Right ventricle myocardium inferior (tissue), 1 donor: ENCODE data around the gene CALD1. TPM values are rescaled to one million over a fixed set of nuclear protein-coding genes. Genes with fewer than 3 reads are reported as not detected.

Source experiments
- ATAC-seq: fragments of 200-7000 bp; cut with Tn5 transposase; one replicate; pipeline ENCODE4 v1.9.1; 2020; ENCODE audit warnings: mild to moderate bottlenecking, moderate library complexity
- DNase-seq: peaks from one replicate; pipeline ENCODE4 v3.0.0; 2021; ENCODE audit errors: missing footprints
- intact Hi-C: fragments of 100-400 bp; cut with DNase I; formaldehyde crosslinking; loops from one replicate; pipeline ENCODE4 v1.11.0; 2022
- total RNA-seq: library from RNA; stranded (reverse); fragmentation: NEBNext Ultra II Directional; extraction: Animal tissue kit (Norgen Biotek cat#: 25700); gene quantifications from one replicate; pipeline ENCODE4 v1.2.1, GENCODE V29; 2021
- donor health status: DM: no; HTN: yes; CAD: no; lungs with severe emphysema.

The CALD1 gene
- total RNA-seq, 1 donor from 2014 or later, result 99.1 TPM

DNA sequence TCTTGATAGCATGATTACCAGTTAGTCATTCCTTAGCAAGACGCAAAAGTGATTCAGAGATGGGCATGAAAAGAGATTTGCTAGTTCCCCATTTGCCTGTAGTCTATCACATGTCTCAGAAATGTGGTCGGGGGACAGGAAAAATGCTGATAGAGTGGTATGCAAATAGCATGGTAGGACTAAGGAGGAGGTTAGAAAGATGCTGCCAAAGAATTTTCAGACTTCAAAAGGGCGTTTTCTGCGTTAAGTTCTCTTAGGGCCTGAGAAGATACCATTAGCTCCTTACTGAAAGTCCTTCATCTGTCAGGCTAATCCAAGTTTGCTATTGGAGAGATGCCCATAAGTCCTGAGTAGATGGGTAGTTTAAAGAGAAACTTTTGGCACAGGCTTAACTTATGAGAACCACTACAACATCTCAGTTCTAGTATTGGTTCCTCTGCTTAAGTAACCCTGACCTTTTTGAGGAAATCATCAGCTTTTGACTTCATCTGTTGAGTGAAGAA is 2.7 kb downstream of the CALD1 start:
- intact Hi-C loops, result loop anchor here (5.0 kb wide), 1 partner anchor 110 kb away; no protein-coding TSS in a partner anchor
- ATAC-seq (no peak), DNase-seq (no peak)

DNA sequence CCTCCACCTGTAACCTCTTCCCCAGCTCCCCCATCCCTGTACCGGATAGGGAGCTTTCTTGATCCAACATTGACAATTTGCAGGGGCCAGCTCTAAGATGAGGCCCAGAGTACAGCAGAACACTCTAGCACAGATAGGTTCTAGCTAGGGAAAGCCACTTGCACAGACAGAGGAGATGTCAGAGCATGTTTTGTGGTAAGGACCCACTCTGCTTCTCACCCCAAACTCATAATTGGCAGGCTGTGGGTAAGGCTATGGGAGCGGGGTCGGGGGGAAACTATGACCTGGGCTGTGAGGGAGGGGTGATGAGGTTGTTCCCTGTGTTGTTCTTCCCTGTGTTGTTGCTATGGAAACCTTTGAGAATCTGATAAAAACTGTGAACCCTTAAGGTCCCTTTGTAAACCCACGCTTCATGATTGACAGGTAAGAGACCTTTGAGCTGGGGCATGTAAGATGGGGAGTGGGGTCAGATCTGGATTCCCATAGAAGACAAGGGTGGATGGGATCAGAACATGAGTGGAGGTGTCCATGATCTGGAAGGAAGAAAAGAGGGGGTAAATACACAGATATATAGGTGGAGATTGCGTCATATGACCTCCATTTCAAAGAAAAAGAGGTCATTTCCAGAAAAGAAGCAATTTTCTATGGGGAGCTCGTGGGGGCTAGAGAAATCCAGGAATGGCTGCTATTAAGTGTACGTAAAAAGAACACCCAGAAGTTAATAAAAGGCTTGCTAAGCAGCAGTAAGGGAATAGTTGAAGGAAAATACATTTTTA is 4.0 kb downstream of the CALD1 start:
- ATAC-seq (no peak), DNase-seq (no peak)
- intact Hi-C loops, result loop anchor here (5.0 kb wide), 1 partner anchor 109 kb away; no protein-coding TSS in a partner anchor

DNA sequence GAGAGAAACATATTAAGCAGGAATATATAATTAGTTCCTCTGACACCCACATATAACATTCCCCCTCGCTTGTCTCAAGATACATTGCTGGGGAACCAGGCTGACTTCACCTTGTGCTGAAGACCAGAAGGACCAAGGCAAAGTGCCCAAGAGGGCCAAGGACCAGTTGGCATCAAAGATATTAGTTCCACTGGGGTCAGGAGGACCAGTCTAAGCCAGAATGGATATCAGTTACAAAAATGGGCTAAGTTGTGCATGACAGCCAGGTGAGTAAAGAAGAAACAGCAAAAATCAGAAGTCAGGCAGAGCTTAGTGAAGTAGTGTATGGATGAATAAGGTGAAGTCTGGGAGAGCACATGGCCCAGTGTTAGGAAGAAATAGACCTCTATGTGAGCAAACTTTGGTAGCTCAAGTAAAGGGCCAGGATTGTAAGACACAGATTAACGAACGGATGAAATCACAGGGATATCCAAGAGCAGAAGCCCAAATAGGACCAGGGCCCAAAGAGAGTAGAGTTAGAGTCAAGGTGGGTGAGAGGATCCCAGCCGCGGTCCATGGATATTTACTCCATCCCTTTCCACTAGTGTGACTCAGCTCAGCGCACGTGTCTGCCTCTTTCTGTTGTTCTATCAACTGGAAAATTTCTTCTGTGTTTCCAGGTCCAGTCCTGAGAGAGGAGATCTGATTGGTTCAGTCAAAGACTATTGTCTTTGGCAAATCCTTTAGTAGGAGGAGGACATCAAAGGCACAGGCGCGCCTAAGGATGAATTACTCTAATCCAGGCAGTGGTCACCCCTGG is 5.0 kb downstream of the CALD1 start:
- intact Hi-C loops, result loop anchor here (5.0 kb wide), 1 partner anchor 108 kb away; no protein-coding TSS in a partner anchor
- no peak for ATAC-seq
- DNase-seq, result no peak

DNA sequence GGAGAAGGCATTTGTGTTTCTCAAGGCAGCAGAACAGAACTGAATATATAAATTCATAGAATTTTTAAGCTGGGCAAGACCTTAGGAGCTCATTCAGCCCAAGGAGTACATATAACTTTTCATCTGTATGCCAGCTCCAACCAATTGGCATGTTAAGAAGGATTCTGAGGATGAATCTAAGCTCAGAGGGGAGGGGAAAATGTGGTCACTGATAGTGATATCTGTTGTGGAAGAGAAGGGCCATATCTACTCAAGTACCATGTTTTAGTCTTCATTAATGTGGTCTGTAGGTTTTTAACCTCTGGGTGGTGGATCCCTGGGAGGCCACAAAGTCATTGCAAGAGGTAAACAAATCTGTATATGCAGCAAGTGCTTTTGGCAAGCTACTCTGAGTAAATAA is 6.4 kb downstream of the CALD1 start:
- DNase-seq, result no peak
- intact Hi-C loops, result no loop called here
- no peak for ATAC-seq

DNA sequence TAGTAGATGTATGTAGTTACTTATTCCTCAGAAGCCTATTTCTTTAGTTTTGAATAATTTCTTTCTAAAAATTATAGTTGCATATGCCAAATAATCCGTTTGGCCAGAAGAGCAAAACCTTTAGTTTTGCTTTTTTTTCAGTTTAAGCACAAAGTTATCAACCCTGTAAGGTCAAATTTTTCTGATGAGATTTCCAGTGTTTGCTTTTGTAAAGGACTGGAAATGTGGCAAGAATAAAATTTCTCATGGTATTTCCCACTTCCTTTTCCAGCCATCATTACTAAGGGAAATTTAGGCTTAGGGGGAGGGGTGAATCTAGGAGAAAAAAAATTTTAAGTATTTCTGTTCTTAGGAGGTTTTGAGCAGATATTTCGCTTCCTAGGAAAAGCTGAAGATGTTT is 7.6 kb downstream of the CALD1 start:
- intact Hi-C loops, result no loop called here
- no peak for DNase-seq
- no peak for ATAC-seq

DNA sequence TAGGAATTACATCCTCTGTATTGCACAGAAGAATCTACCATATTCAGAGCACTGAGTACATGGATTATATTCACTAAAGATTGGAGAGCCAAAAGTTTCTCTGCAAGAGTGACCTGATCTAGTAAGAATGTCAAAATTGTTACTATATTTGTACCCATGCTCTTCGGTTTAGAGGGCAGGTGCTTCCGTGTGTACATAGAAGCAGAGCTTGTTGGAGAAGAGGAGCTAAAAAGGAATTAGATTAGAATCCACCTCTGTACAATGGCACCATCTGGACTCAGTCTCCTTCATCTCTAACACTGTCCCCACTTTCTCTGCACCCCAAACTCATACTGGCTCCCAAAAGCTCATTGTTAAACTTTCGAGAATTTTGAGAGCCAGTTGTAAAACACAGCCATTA is 8.3 kb downstream of the CALD1 start:
- ATAC-seq (no peak), DNase-seq (no peak)
- intact Hi-C loops, result no loop called here

DNA sequence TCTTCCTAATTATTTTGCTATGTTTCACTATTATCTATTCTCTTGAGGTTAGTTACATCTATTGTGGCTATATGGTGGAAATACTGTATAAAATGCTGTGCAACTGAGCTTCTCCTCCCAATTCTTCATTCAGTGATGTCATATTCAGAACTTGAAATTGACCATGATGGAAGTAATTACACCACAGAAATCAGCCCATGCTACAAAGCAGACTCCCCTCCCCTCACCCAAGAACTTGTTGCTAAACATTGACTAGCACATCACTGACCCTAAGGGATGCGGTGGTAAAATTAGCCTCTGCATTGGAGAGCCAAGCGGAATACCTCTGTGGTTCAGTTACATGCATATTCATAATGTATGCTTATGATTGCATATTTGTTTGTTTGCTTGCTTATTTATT is 8.8 kb downstream of the CALD1 start:
- intact Hi-C loops, result no loop called here
- no peak for ATAC-seq

DNA sequence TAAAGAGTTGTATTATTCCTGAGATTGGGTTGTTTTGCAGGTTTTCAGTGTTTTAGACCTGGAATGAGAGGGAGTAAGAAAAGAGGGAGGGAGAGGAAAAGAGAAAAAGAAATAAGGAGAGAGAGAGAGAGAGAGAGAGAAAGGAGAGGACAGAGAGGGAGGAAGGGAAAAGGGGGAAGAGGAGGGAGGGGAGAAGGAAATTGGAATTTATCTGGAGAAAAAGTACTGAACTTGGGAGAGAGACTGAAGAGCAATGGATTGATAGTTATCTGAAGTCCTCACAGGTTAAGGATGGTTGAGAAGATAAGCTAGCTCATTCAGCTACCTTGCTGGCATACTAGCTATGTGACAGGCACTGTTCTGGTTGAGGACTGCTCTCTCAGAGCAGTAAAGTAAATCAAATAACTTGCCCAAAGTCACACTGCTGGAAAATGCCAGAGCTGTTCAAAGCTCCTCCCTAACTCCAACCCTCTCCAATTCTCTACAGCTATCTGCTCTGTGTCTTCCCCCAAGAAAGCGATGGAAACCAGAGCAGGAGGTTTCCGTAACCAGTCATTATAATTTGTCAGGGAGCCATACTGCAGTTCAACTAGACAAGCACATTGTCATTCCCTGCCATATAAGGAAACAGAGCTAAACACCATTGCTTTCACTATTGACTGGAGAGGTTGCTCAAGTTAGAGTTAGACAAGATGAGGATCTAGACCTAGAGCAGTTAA is 10.7 kb downstream of the CALD1 start:
- peak; percentile 78 for ATAC-seq
- intact Hi-C loops, result loop anchor here (5.0 kb wide), 1 partner anchor 42 kb away; no protein-coding TSS in a partner anchor
- DNase-seq, result no peak

More for the DNA sequence above, 8.8 kb downstream of the CALD1 start:
- no peak for DNase-seq

DNA sequence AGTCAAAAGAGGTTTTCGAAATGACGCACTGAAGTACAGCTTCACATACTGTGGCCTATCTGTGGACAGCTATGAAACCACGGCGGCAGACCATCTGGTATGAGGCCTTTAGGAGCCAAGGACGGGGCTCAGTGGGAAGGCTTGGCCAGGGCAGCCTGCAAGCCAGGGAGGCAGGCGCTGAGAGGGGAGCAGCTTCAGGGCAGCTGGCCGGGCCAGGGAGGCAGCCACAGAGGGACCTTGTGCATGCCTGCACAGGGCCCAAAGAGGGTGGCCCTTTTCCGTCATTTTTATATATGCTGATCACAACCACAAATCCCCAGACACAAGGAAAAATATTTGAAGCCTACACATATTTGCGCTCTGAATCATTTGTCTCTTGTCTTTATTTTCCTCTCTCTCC is 13.5 kb downstream of the CALD1 start:
- peak; percentile 73 for DNase-seq
- peak; percentile 65 for ATAC-seq
- intact Hi-C loops, result loop anchor here (5.0 kb wide), 1 partner anchor 39 kb away; no protein-coding TSS in a partner anchor

DNA sequence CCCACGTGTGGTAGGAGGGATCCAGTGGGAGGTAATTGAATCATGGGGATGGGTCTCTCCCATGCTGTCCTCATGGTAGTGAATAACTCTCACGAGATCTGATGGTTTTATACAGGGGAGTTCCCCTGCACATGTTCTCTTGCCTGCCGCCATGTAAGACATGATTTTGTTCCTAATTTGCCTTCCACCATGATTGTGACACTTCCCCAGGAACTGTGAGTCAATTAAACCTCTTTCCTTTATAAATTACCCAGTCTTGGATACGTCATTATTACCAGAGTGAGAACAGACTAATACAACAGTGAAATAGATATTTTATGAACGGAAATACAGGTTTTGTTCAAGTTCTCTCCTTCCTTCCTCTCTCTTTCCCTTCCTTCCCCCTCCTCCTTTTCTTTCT is 15.8 kb downstream of the CALD1 start:
- no peak for DNase-seq
- ATAC-seq, result no peak
- intact Hi-C loops, result no loop called here

DNA sequence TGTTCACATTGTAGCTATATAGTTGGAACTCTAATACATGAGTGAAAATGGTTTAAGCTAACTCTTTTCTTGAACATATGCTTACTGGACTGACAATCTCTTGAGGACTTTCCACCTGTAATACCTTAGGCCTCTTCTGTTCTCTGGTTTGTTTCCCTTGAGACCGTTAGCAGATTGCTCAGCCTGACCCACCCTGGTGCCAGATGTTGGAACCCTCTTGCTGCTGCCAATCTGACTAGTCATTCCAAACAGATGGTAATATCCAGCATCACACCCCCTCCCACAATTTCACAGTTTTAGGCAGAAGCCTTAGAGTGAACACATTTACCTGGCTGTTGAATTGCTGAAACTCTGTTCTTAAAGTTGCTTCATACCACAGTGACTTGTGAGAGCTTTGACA is 18.7 kb downstream of the CALD1 start:
- intact Hi-C loops, result no loop called here
- no peak for ATAC-seq
- DNase-seq, result no peak

DNA sequence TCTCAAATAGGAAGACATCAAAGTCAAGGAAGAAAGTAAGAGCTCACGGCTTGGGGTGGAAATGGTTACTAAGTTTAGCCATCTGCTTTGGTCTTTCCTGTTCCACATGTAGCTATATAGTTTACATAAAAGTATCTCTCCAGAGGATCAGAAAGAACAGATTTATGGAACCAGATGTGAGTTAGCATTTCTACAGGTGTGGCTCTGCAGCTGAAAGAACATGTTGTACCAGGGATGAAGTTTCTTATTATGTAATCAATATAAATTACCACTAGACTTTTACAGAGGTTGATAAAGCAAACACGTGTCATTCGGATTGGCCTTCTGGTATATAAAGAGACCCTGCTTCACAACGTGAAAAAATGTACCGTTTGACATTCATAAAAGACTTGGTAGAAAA is 19.9 kb downstream of the CALD1 start:
- intact Hi-C loops, result no loop called here
- DNase-seq, result no peak
- ATAC-seq, result no peak

DNA sequence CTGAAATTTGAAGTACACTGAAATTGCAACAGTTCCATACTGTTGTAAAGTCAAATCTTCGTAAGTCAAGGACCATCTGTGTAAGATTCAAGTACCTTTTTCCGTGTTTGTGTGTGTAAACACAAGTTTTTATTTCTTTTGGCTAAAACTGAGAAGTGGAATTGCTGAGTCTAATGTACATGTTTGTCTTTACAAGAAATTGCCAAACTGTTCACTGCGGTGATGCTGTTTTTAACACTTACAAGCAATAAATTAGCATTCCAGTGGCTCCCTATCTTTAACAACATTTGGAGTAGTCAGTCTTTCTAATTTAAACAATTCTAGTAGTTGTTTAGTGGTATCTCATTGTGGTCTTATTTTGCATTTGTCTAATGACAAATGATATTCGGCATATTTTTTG is 23.3 kb downstream of the CALD1 start:
- intact Hi-C loops, result no loop called here
- DNase-seq, result no peak
- ATAC-seq, result no peak

DNA sequence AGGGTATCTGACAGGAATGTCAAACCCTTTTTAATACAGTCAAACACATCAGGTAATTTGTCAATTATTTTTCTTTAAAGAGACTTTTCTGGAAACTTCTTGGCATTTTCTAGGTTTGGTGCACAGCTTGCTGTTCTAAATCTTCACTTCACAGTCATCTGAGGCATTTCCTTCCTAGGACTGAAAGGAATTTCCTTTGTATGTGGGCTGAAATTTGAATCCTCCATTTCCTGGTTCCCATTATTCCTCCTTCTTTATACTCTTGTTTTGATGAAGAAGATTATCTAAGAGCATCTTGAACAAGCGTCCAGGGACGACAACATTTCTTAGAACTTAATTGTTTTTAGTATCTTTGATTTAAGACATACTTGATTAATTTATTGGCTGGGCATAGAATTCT is 24.9 kb downstream of the CALD1 start:
- ATAC-seq, result no peak

DNA sequence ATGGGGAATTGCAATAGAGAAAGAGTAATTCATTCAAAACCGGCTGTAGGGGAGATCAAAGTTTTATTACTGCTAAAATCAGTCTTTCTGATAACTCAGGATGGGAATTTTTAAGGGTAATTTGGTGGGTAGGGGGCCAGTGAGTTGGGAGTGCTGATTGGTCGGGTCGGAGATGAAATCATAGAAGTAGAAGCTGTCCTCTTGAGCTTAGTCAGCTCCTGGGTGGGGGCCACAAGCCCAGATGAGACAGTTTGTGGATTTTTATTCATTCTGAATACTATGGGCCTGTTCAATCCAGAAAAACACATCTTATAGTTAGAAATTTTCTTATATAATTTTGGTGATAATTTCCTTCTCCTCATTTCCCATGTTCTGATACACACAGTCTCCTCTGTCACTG is 25.4 kb downstream of the CALD1 start:
- intact Hi-C loops, result no loop called here
- no peak for ATAC-seq

More for the DNA sequence above, 24.9 kb downstream of the CALD1 start:
- intact Hi-C loops, result no loop called here
- no peak for DNase-seq

DNA sequence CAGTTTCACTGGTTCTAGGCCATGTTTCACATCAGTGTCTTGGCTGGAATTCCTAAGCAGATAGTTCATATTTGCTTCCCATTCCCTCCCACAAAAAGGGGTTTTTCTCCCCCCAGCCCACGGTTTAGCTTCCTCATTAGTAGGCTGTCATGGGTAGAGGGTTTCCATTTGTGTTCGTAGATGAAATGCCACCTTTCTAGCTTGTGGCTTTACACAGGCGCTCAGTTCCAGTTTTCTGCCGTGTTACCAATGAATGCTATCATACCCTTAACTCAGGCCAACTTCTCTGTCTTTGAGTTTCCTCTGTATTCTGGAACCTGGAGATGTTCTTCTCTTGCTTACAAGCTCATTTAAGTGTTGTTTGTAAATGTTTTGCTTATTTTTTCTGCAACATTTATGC is 26.8 kb downstream of the CALD1 start:
- DNase-seq (no peak), ATAC-seq (no peak)
- intact Hi-C loops, result no loop called here

More for the DNA sequence above, 25.4 kb downstream of the CALD1 start:
- DNase-seq, result no peak

DNA sequence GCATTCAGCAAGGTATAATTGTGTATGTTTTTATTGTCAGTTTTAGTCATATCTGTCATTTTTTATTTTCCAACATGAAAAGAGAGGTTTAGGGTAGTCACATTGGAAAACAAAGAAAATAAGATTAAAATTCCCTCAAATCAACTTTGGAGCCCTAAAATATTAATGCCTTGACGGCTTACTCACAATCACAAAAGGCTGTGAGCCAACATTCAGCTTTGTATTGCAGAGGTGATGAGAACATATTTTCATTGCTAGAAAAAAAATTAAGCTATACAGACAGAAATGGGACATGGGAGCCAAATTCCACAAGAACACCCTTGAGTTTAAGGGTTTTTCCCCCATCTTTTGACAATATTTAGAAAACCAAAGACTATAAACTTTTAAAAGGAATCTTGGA is 30.2 kb downstream of the CALD1 start:
- no peak for DNase-seq
- ATAC-seq, result no peak
- intact Hi-C loops, result no loop called here

DNA sequence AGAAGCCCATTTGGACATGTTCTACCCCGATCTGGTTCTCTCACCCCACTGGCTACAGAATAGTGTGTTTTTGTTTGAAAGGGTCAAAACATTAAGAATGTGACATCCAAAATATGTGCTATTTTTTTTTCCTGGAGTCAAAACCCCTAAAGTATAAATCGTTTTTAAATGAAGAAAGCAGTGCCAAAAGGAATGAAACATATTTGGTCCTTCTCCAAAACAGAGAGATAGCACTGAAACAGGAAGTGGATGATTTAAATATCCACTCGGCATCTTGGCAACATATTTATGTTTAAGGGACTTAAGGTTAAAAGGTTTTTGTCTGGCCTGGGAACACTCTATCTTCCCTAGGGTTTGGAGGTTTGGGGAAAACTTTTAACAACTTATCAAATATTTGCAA is 32.3 kb downstream of the CALD1 start:
- no peak for DNase-seq
- intact Hi-C loops, result no loop called here
- peak; percentile 40 for ATAC-seq
